K562 (cell line): ENCODE measurements around the gene SERPIND1. TPM values are rescaled to one million over a fixed set of nuclear protein-coding genes. Genes with fewer than 3 reads are reported as not detected.

Experiments used
- ARNT ChIP-seq, 2 experiments: fragments of 450-650 bp; IDR thresholded peaks; 2 replicates each; pipeline ENCODE4 v1.6.1; 2016; ENCODE audit warnings: mild to moderate bottlenecking in 1 of 2
- BACH1 ChIP-seq: fragments of 200-800 bp; sonication (Bioruptor generic); IDR thresholded peaks from 2 replicates; pipeline ENCODE4 v1.6.1; 2016; ENCODE audit warnings: missing genetic modification characterization, missing compliant biosample characterization
- CBX2 ChIP-seq: fragments of 200-600 bp; sonication (generic); IDR thresholded peaks from one replicate; pipeline ENCODE4 v1.6.1; 2012; ENCODE audit warnings: mild to moderate bottlenecking, low read length, inconsistent platforms; ENCODE audit not compliant: insufficient read depth, poor library complexity, severe bottlenecking
- ELF2 ChIP-seq: fragments of 250-450 bp; sonication (Bioruptor Pico); IDR thresholded peaks from 2 replicates; pipeline ENCODE4 v1.5.0; 2021; ENCODE audit warnings: mild to moderate bottlenecking
- FUS ChIP-seq: fragments of 200-400 bp; formaldehyde crosslinking; optimal IDR thresholded peaks from 2 replicates; pipeline ENCODE3; 2017; ENCODE audit warnings: low read depth, low read length
- GABPB2 ChIP-seq: fragments of 250-450 bp; sonication (Bioruptor Pico); conservative IDR thresholded peaks from 2 replicates; pipeline ENCODE4 v1.5.1; 2021; ENCODE audit warnings: mild to moderate bottlenecking
- GATA2 ChIP-seq: sonication (generic); formaldehyde crosslinking; IDR thresholded peaks from 2 replicates; pipeline ENCODE4 v1.4.0; 2020; ENCODE audit warnings: mild to moderate bottlenecking, missing genetic modification reagents
- KLF6 ChIP-seq: fragments of 250-450 bp; sonication (Bioruptor Pico); IDR thresholded peaks from 2 replicates; pipeline ENCODE4 v1.4.0; 2020; ENCODE audit warnings: mild to moderate bottlenecking, moderate library complexity, borderline replicate concordance
- L3MBTL2 ChIP-seq: fragments of 450-650 bp; IDR thresholded peaks from 2 replicates; pipeline ENCODE4 v1.6.1; 2016; ENCODE audit warnings: mild to moderate bottlenecking, moderate library complexity
- RFX5 ChIP-seq: IDR thresholded peaks from 2 replicates; pipeline ENCODE4 v1.6.1; 2011; ENCODE audit warnings: low read depth, mild to moderate bottlenecking, improper control_type of control experiment, low read length
- TAL1 ChIP-seq: fragments of 450-650 bp; IDR thresholded peaks from 2 replicates; pipeline ENCODE4 v1.6.1; 2016; ENCODE audit warnings: mild to moderate bottlenecking
- ZBED1 ChIP-seq: IDR thresholded peaks from 2 replicates; pipeline ENCODE4 v1.6.1; 2014
- ZNF124 ChIP-seq: sonication (generic); formaldehyde crosslinking; IDR thresholded peaks from 2 replicates; pipeline ENCODE4 v1.8.1; 2022; ENCODE audit warnings: missing genetic modification reagents
- ZNF184 ChIP-seq: sonication (generic); formaldehyde crosslinking; IDR thresholded peaks from 2 replicates; pipeline ENCODE4 v1.5.0; 2020; ENCODE audit warnings: missing genetic modification reagents
- polyA plus RNA-seq, 8 experiments: library from polyadenylated mRNA; depleted of rRNA in 4 of 8; stranded (reverse) in 5 of 8; unstranded in 3 of 8; fragments of >200 nt; fragmentation: Nextera tagmentation in 2 of 8; fragmentation: Illumina TruSeq in 1 of 8; extraction: Ambion mirVana in 2 of 8; extraction: Trizol in 1 of 8; gene quantifications; 2 replicates each; pipeline versions ENCODE4 v1.2.1 to v1.2.3, GENCODE V29; 2011 to 2014; ENCODE audit warnings: inconsistent platforms in 1 of 8, missing spikeins in 1 of 8
- total RNA-seq, 7 experiments: library from RNA; depleted of rRNA in 6 of 7; stranded (reverse); fragments of >200 nt in 6 of 7; fragmentation: Illumina TruSeq in 2 of 7; extraction: Trizol in 2 of 7; gene quantifications; 2 replicates each; pipeline versions ENCODE4 v1.2.1 to v1.2.3, GENCODE V29; 2011 to 2021; ENCODE audit warnings: low replicate concordance in 1 of 7
- TF ChIP-seq, protein P1 (sequence below), 2 experiments: fragments of 450-650 bp in 1 of 2; sonication (generic) in 1 of 2; formaldehyde crosslinking in 1 of 2; IDR thresholded peaks; 2 replicates each; pipeline versions ENCODE4 v1.7.1 to v1.9.0; 2016 to 2022; ENCODE audit warnings: inconsistent platforms in 1 of 2, mild to moderate bottlenecking in 1 of 2, missing genetic modification reagents in 1 of 2
- TF ChIP-seq, protein P2 (sequence below): conservative IDR thresholded peaks from 2 replicates; pipeline ENCODE4 v1.6.1; 2011; ENCODE audit warnings: low read depth, mild to moderate bottlenecking, low read length; ENCODE audit not compliant: control insufficient read depth
- TF ChIP-seq, protein P3 (sequence below): fragments of 200-800 bp; sonication (Bioruptor generic); IDR thresholded peaks from 2 replicates; pipeline ENCODE4 v1.6.1; 2017; ENCODE audit warnings: missing genetic modification characterization, missing compliant biosample characterization
- TF ChIP-seq, protein P4 (sequence below): fragments of 250-450 bp; sonication (Bioruptor Pico); IDR thresholded peaks from 2 replicates; pipeline ENCODE4 v1.6.1; 2021; ENCODE audit warnings: mild to moderate bottlenecking

Gene SERPIND1
- total and polyA plus RNA-seq, 9 of the 15 experiments (the other 6 are each of a cell fraction or from before 2014, with no cell fraction given) = 0.04 to 0.11 (median 0.09) TPM; not detected in 6

DNA sequence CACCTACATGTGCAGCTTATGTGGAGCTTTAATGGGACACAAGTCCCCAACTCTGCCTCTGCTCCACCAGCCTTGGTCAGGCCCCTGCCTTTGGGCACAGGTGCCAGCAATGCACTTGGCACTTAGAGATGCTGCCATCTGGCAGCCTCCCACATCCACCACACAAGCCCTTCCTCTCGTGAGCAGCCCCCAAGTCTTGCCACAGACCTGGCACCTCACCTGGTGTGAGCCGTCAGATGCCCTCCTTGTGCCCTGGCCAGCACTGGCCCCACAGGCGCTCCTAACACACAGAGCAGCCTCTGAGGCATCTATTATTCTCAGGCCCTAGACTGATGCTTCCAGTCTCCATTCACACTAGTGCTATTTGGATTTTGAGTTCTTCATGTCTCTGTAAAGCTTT, 24.5 kb upstream of the SERPIND1 start (continued):
- TF ChIP-seq, protein P1, sequence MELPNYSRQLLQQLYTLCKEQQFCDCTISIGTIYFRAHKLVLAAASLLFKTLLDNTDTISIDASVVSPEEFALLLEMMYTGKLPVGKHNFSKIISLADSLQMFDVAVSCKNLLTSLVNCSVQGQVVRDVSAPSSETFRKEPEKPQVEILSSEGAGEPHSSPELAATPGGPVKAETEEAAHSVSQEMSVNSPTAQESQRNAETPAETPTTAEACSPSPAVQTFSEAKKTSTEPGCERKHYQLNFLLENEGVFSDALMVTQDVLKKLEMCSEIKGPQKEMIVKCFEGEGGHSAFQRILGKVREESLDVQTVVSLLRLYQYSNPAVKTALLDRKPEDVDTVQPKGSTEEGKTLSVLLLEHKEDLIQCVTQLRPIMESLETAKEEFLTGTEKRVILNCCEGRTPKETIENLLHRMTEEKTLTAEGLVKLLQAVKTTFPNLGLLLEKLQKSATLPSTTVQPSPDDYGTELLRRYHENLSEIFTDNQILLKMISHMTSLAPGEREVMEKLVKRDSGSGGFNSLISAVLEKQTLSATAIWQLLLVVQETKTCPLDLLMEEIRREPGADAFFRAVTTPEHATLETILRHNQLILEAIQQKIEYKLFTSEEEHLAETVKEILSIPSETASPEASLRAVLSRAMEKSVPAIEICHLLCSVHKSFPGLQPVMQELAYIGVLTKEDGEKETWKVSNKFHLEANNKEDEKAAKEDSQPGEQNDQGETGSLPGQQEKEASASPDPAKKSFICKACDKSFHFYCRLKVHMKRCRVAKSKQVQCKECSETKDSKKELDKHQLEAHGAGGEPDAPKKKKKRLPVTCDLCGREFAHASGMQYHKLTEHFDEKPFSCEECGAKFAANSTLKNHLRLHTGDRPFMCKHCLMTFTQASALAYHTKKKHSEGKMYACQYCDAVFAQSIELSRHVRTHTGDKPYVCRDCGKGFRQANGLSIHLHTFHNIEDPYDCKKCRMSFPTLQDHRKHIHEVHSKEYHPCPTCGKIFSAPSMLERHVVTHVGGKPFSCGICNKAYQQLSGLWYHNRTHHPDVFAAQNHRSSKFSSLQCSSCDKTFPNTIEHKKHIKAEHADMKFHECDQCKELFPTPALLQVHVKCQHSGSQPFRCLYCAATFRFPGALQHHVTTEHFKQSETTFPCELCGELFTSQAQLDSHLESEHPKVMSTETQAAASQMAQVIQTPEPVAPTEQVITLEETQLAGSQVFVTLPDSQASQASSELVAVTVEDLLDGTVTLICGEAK (IDR thresholded peaks at IDR 0.05) = no peak
- TF ChIP-seq, protein P1 (CRISPR knock-in tag; IDR thresholded peaks at IDR 0.05) = no peak
- TF ChIP-seq TAL1 = no peak
- TF ChIP-seq ZNF184 (CRISPR knock-in tag) = no peak
- TF ChIP-seq ELF2 (CRISPR knock-in tag) = no peak
- 0 out of 2 replicates have a peak, but pooled peaks have one; percentile 66 for TF ChIP-seq ZNF124 (CRISPR knock-in tag)
- TF ChIP-seq, protein P2, sequence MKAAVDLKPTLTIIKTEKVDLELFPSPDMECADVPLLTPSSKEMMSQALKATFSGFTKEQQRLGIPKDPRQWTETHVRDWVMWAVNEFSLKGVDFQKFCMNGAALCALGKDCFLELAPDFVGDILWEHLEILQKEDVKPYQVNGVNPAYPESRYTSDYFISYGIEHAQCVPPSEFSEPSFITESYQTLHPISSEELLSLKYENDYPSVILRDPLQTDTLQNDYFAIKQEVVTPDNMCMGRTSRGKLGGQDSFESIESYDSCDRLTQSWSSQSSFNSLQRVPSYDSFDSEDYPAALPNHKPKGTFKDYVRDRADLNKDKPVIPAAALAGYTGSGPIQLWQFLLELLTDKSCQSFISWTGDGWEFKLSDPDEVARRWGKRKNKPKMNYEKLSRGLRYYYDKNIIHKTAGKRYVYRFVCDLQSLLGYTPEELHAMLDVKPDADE = no peak
- TF ChIP-seq, protein P3, sequence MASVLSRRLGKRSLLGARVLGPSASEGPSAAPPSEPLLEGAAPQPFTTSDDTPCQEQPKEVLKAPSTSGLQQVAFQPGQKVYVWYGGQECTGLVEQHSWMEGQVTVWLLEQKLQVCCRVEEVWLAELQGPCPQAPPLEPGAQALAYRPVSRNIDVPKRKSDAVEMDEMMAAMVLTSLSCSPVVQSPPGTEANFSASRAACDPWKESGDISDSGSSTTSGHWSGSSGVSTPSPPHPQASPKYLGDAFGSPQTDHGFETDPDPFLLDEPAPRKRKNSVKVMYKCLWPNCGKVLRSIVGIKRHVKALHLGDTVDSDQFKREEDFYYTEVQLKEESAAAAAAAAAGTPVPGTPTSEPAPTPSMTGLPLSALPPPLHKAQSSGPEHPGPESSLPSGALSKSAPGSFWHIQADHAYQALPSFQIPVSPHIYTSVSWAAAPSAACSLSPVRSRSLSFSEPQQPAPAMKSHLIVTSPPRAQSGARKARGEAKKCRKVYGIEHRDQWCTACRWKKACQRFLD (CRISPR knock-in tag) = no peak
- TF ChIP-seq, protein P4, sequence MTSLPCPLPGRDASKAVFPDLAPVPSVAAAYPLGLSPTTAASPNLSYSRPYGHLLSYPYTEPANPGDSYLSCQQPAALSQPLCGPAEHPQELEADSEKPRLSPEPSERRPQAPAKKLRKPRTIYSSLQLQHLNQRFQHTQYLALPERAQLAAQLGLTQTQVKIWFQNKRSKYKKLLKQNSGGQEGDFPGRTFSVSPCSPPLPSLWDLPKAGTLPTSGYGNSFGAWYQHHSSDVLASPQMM (CRISPR knock-in tag) = no peak
- TF ChIP-seq FUS = no peak
- TF ChIP-seq RFX5 = no peak
- TF ChIP-seq ZBED1 = no peak
- TF ChIP-seq CBX2 = no peak
- 0 out of 2 replicates have a peak, but pooled peaks have one; percentile 41 for TF ChIP-seq GABPB2 (CRISPR knock-in tag)
- TF ChIP-seq L3MBTL2 = no peak
- TF ChIP-seq KLF6 (CRISPR knock-in tag) = no peak
- TF ChIP-seq GATA2 = no peak
- no peak for TF ChIP-seq ARNT (IDR thresholded peaks at IDR 0.05)
- TF ChIP-seq BACH1 (tag) = no peak
